Activated CD8-positive, alpha-beta memory T cell treated with anti-CD3 and anti-CD28 coated beads for 4 hours (primary cell): ENCODE measurements around the gene MOCOS.

ENCODE experiments used
- DNase-seq, 2 donors: peaks; one replicate each; pipeline ENCODE4 v3.0.0-alpha.2; 2020; ENCODE audit warnings: low read depth in 2 of 2

Gene MOCOS

DNA sequence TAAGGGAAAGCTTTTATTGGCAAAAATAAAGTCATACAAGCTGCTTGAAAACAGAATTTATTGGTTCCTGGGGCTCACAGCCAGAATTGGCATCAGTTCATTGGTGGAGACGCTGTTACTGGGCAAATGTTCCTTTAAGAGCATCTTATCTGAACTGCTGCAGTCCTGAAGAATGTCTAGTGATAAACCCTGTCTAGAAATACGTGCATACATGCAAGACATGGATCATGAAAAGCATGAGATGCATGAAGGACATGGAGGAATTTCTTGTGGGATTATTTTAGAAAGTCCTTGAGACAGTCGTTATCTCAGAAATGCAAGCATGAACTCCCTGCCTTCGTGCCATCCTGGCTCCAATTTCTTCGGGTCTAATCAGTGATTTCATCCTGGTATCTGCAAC is 77.7 kb downstream of the MOCOS start:
- no peak for DNase-seq

DNA sequence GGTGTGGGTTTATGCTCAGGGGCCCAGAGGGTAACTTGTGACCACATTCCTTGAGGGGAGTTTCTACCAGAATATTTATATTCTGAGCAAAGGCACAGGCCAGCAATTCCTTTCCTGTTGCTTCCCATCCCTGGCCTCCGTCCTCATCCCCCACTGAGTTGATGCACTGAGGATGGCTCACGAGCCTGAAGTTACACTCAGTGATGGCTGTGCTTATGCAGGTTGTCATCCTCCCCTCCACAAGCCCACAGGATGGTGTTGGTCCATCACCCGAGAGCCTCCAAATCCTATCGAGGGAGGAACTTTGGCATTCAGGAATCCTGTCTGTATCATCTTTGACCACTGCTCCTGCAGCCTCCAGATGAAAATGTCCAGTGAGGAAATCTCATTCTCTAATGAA is 81.9 kb downstream of the MOCOS start:
- no peak for DNase-seq

DNA sequence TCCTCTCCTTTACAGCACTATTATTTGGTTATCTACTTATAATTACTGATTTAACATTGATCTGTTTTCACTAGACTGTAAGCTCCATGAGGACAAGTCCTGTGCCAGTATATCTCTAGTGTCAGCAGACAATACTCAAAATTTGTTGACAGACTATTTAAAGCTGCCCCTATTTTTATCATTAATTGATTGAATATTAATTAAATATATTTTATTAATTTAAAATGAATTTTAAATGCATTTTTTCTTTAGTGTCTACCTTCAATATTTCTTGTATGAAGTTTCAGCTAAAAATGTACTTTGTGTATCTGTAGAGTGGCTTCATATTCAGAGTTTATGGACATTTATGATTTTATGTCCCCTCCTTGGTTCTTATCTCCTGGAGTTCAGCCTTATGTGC is 83.9 kb downstream of the MOCOS start:
- DNase-seq, result no peak

DNA sequence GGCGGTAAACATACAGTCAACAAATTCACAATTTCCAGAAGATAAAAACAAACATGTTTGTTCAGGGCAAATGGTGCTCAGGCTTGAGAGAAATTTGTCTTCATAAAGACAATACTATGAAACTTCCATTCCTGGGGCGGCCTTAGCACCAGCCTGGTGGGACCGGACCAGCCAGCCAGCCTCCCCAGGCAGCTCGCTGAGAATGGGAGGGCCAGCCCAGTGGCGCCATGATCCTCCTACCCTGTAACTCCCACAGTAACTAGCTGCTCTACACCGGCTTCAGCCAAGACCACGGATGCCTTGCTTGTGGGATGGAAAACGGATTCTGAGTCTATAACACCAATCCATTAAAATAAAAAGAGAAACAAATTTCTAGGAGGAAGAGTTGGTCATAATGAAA is 86.0 kb downstream of the MOCOS start:
- no peak for DNase-seq

DNA sequence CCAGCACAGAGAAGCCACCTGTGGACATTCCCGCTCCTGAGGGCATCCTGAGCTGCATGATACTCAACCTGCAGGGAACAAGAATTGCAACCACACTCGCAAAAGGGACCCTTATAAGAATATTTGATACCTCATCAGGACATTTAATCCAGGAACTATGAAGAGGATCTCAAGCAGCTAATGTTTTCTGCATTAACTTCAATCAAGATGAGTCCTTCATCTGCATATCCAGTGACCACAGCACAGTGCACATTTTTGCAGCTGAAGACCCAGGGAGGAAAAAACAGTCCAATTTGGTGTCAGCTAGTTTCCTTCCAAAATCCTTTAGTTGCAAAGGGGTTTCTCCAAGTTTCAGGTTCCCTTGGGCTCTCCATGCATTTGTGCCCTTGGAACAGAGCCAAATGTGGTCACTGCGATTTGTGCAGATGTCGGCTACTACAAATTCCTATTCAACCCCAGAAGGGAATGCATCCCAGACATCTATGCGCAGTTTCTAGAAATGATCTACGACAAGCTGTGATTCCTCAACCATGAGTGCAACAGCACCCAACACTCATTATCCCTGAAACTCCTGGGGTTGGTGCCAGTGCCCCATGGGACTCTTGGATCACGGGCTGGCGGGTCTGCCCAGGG is 86.9 kb downstream of the MOCOS start:
- no peak for DNase-seq

DNA sequence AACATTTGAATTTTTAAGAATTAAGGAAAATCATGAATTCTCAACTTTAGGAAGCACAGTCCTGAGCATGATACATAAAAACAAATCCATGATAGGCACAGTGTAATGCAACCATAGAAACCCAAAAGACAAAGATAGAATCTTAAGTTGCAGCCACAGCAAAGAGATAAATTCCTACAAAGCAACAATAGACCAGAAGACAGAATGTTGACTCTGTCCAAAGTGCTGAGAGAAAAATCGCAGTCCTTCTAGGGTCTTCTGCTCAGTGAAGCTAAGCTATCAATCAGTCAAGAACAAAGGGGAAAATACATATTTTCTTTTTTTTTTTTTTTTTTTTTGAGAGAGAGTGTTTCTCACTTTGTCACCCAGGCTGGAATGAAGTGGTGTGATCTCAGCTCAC is 88.3 kb downstream of the MOCOS start:
- no peak for DNase-seq

DNA sequence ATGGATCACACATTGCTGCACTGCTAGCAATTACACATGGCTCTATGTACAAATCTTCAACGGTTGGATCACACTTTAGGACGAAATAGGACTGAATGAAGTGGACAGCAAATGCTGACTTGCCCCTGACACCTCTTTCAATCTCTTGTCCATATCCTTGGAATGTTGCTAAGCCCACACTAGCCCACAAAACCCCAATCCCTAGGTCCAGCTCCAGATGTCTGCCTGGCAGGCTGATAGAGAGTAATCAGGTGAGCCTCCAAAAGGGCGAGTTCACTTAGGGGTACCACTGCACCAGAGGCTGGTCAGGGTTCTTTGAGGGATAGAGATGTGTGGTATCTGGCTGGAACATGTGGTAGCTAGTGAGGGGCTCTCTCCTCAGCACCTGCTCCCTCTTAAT is 91.7 kb downstream of the MOCOS start:
- DNase-seq, result no peak

DNA sequence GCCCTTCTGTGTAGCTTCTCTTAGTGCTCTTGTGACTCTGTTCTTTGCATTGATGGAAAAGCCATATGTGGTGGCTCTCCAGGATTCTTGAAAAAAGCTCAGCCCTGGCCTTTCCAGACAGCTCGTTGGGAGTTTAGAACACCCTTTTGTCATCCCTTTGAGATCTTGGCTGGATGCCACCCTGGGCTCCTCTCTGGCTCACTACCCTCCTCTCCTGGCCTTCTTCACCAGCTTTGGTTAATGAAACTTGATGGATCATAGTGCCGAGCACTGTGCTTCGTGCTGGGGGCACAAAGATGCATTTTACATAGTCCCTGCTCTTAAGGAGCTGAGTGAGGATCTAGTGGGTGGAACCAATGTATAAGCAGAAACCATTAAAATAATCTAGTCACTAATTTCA is 94.6 kb downstream of the MOCOS start:
- no peak for DNase-seq

DNA sequence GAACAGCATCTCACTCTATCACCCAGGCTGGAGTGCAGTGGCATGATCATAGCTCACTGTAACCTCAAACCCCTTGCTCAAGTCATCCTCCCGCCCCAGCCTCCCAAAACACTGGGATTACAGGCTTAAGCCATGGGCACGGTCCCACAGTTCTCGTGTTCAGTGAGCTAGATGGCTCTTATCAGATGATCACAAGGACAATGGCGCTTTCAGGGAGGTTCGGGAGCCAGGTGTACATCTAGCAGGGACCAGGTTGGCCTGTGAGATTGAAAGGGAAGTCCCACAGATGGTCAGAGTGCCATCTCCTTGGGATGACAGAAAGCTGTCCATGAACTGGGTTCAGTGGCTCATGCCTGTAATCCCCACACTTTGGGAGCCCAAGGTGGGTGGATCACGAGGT is 96.2 kb downstream of the MOCOS start:
- DNase-seq, result no peak

DNA sequence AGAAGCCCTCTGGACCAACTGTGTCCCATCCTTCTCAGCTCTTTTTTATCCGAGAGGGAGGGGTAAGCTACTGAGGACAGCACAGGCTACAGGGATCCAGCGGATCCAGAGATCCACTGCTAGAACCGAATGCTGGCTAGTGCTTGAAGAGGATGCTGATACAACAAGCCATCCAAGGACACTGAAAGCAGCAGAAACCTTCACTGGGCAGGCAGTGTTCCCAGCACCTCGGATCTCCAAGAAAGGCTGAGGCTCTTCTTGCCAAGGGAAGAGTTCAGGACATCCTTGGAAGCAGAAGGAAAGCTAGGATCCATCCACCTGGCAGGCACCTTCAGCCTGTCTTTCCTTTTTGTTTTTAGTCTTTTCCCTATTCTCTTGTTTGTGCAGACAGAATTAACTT is 97.0 kb downstream of the MOCOS start:
- no peak for DNase-seq

DNA sequence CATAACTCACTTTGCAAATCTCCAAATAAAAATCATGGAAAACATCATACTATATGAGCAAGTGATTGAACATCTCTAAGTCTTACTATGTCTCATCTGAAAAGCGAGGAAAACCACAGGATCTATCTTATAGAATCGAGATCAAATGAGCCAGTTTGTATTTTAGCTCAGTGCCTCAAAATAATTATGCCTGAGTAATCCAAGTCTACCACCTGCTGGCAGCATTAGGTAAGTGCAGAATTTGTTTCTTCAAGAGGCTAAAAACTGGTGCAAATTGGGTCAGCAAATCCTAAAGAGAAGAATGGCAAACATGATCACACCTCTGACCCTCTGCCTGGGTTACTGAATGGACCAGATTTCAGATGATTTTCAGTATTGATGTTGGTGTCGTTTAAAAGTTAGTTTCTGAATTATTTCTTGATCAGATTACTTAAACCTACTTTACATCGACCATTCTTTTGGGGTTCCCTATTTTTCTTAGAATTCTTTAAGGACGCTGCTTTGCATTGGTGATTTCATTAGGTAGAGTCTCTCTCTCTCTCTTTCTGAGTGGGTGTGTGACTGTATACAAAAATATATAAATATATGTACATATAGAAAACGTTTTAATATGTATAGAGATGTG is 97.5 kb downstream of the MOCOS start:
- peak; percentile 13 to 14 for DNase-seq

DNA sequence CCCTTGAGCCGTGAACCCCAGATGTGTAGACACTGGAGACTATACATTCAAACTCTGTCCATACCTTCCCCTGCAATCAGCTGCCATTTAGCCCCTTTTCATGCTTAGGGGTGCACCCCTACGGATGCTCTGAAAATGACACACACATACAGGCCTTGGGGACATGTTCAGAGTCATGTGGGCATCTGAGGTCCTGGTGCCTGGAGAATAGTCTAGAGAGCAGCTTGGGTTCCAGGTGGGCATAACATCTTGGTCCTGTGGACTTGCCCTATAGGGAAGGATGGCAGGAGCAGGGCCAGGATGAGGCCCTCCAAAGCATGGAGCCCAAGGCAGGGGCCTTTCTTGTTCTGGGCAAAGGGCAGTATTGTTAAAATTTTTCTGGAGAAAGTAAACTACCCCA is 100.4 kb downstream of the MOCOS start:
- no peak for DNase-seq

DNA sequence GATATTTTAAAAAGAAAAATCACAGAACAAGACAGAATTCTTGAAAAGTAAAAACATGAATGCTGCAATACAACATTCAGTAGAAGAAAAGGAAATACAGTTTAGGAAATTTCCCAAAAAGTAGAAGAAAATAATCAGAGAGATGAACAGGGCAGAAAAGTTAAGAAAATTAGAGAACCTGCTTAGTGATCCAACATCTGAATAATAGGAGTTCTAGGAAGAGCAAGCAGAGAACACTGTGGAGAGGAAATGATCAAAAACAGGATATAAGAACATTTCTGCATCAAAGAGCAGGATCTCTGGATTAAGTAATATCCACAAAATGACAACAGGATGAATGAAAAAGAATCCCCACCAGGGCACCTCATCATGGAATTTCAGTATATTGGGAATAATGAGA is 101.4 kb downstream of the MOCOS start:
- DNase-seq, result no peak

DNA sequence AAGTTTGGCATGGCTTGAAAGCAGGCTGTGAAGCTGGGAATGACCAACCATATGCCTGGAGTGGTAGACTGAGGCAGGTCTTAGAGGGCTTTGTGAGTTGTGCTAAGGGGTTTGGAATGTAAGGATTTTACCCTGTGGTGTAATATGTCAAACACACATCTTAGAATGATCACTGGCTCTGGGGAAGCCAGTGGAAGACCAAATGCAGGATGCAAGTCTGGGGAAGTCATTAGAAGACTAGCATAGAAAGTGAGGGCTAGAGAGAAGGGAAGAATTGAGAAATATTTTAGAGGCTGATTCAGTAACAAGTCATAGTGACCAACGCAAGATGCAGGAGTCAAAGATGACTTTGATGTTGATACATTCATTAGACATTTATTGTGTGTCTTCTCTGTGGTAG is 106.7 kb downstream of the MOCOS start:
- no peak for DNase-seq

DNA sequence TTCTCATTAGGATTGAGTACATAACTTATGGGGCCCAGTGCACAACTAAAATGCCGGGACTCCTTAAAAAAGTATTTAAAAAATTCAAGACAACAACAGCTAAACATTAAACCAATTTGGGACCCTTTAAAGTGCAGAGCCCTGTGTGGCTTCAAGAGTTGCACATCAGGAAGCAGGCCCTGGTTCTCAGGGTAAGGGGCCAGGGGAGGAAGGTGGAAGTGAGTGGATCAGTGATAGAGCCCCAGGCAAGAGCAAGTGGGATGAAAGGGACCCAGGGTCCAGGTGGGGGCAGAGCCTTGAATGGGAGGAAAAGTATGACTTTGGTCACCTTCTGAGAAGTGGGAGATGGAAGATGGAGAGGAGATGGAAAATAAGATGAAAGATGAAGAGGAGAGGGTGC is 107.9 kb downstream of the MOCOS start:
- no peak for DNase-seq

DNA sequence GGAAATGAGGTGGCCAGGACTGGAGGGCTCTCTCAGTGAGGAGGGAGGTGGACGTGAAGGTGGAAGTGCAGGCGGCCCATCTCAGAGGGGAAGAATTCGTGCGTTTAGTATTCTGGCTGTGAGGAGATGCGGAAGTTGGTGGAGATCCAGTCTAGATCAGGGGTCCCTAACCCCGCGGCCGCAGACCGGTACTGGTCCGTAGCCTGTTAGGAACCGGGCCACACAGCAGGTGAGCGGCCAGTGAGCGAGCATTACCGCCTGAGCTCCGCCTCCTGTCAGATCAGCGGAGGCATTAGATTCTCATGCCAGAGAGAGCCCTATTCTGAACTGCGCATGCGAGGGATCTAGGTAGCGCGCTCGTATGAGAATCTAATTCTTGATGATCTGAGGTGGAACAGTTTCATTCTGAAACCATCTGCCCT is 108.6 kb downstream of the MOCOS start:
- no peak for DNase-seq

DNA sequence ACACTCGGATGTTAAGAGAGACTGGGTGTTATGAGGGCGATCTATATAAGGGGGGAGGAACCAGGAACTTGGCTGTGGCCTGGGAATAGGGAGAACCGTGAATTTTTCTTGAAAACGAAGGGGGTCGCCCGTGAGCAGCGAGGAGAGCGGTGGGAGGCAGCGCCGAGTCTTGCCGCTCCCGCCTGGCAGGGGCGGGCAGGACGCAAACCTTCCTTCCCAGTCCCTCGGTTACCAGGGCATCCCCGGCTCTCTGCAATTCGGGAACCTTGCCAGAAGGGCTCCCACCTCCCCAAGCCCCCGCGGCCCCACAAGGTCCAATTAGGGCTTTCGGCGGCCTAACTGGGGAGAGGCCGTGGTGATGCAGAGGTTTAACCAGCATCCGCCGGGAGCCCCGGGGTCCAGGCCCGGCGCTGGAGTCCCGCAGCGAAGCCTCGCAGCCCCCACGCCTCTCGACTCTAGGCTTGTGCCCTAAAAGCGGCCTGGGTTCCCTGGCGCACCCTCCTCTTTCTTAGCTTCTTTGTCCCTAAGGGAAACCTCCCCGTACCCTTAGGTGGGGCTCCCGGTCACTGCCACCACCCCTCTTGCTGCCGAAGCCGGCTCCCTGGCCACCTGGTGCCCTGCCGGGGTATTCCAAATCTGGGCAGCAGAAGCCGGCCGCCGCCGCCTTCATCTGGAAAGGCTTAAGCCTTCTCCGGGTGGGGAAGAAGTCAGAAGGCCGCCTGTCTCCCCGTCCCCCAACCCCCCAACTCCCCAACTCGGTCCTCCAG is 109.5 kb downstream of the MOCOS start:
- no peak for DNase-seq

DNA sequence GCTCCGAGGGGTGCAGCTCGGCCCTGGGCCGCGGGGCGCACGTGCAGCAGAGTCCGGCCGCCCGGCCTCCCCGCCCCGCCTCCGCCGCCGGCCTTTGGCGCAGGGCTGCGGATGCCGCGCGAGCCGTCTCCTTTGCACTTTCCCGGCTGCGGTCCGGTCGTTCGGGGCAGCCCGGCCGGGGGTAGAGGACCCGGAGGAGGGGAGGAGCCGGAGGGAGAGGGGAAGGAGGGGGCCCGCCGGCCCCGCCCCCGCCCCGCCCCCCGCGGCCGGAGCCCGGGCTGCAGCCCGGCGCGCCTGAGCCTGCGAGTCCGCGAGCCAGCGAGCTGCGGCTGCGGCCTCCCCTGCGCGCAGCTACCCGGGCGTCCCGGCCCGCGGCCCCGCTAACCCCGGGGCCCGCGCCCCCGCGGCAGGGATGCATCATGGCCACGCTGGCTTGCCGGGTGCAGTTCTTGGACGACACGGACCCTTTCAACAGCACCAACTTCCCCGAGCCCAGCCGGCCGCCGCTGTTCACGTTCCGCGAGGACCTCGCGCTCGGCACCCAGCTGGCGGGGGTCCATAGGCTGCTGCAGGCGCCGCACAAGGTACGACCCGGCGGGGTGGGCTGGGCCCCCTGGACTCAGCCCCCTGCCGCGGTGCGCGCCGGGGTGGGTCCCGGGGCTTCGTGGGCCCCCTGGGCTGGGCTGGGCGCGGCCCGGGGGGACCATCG is 110.3 kb downstream of the MOCOS start, which contains the start of gene FHOD3:
FHOD3 (plus strand) TSS at position 297 of the 709 bp plus-strand sequence; CDS start at position 420, 123 bp downstream.
- DNase-seq, result no peak

DNA sequence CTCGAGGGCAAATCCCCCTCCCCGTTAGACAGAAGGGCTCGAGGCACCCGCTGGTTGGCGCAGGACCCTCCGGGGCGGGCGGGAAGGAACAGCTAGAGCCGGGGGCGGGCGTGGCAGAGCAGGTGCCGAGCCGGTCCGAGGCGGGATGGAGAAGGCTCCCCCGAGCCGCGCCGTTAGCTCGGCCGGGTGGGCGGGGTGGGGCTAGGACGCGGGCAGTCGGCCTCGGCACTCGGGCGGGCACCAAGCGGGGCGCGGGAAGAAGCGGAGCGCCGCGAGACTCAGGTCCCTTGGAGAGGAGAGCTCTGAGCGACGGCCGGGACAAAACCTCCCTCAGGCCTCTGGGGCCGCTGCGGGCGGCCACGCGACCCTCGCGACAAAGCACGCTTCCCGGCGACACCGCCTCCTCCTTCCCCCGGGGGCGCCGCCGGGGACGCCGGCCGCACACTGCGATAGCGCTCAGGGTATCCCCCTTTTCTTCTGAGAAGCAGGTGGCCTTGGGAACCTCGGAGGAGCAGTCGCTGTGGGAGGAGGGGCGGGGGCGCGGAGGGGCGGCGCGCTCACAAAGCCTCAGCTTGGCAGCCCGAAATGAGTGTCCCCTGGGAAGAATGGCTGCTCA is 110.9 kb downstream of the MOCOS start:
- DNase-seq, result no peak

DNA sequence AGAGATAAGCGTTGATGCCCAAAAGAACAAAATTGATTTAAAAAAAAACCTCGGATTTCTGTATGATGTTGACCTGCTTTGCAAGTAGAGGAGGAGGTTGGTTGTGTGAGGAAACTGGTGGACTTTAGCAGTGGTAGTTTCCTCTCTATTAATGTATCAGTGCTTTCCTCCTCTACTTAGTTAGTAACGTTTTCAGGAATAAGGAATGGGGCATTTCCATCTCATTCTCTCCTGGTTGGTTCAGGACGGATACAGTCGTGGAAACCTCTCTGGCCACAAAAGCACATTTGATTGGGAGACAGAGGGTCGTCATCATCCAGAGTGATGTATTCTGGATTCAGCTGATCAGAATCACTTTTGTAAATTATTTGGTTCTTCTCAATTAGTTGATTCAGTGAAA is 111.7 kb downstream of the MOCOS start:
- no peak for DNase-seq

DNA sequence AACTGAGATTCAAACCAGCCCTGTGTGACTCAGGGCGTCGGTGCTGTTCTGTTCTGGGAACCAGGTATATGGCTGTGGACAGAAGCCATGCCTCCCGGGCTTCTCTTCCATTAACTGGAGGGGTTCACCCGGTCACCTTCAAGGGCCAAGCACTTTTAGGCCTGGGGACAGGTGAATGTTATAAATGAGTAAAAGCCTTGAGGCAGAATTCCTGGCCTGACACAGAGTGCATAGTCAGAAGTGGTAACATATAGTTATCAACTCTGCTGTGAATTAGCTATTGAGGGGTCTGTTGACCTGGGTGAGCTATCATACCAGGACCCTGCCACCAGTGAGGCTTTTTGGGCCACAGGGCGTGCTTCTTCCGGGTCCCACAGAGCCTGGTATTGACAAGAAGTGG is 112.9 kb downstream of the MOCOS start:
- DNase-seq, result no peak

DNA sequence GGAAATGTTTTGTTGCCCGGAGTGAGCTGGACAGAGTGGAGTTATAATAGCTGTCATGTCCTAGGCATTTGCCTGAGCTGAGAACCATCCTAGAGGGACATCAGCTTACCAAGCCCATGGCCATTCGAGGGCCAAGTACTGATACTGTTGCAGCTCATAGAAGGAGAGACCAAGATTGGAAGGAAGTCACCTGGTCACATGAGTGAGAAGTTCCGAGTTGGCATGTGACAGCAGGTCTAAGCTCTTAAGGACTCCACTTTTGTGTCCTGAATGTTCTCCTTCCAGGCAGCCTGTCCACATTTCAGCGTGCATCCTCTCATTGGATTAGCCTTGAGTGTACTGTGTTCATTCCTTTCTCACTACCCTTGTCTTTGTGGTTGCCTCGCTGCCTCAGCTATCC is 114.6 kb downstream of the MOCOS start:
- no peak for DNase-seq
